WTC11 (cell line): ENCODE results near the gene LRP1. TPM values are rescaled to one million over a fixed set of nuclear protein-coding genes. Genes with fewer than 3 reads are reported as not detected.

Source experiments
- ATAC-seq: fragments of 200-7000 bp; cut with Tn5 transposase; 2 replicates; pipeline ENCODE4 v1.10.0; 2021; ENCODE audit warnings: mild to moderate bottlenecking, moderate library complexity
- CTCF ChIA-PET: fragments of 300-600 bp; sonication (Branson Sonifier 250); formaldehyde crosslinking; loops from one replicate; lab custom pipeline; 2021; ENCODE audit warnings: antibody characterized with exemption; lab: Charles Lee
- POLR2A ChIA-PET: fragments of 350-600 bp; sonication (Branson Sonifier 250); formaldehyde crosslinking; loops from one replicate; lab custom pipeline; 2021; ENCODE audit warnings: antibody characterized with exemption; lab: Charles Lee
- DNase-seq: peaks from one replicate; pipeline ENCODE4 v3.0.0; 2021; ENCODE audit warnings: low spot score
- H3K27ac Mint-ChIP-seq: 2 replicates; pipeline ENCODE4 v1.8.0; 2021; ENCODE audit warnings: mixed read lengths
- H3K27me3 Mint-ChIP-seq: 2 replicates; pipeline ENCODE4 v1.8.0; 2021; ENCODE audit warnings: low read depth, mild to moderate bottlenecking, moderate library complexity, mixed read lengths
- H3K36me3 Mint-ChIP-seq: 2 replicates; pipeline ENCODE4 v1.8.0; 2021; ENCODE audit warnings: mixed read lengths
- H3K4me1 Mint-ChIP-seq: 2 replicates; pipeline ENCODE4 v1.8.0; 2022; ENCODE audit warnings: mixed read lengths
- H3K4me3 Mint-ChIP-seq: 2 replicates; pipeline ENCODE4 v1.8.0; 2021; ENCODE audit warnings: mild to moderate bottlenecking, moderate library complexity, mixed read lengths
- H3K9me3 Mint-ChIP-seq: 2 replicates; pipeline ENCODE4 v1.8.0; 2021; ENCODE audit warnings: mixed read lengths
- CDX4 ChIP-seq: fragments of 250-450 bp; sonication (Bioruptor Pico); IDR thresholded peaks from 2 replicates; pipeline ENCODE4 v1.9.0; 2021; ENCODE audit warnings: moderate library complexity, mild to moderate bottlenecking, inconsistent platforms, borderline replicate concordance
- CREB1 ChIP-seq: sonication (generic); formaldehyde crosslinking; IDR thresholded peaks from 2 replicates; pipeline ENCODE4 v1.8.0; 2023; ENCODE audit warnings: mild to moderate bottlenecking, missing genetic modification reagents
- E2F1 ChIP-seq: sonication (generic); formaldehyde crosslinking; IDR thresholded peaks from 2 replicates; pipeline ENCODE4 v1.8.0; 2022; ENCODE audit warnings: mild to moderate bottlenecking, missing genetic modification reagents
- E2F4 ChIP-seq: sonication (generic); formaldehyde crosslinking; IDR thresholded peaks from 2 replicates; pipeline ENCODE4 v1.8.1; 2022; ENCODE audit warnings: low read depth, mild to moderate bottlenecking, moderate library complexity, missing genetic modification reagents, borderline replicate concordance
- EMX1 ChIP-seq: fragments of 250-450 bp; sonication (Bioruptor Pico); IDR thresholded peaks from 2 replicates; pipeline ENCODE4 v1.8.0; 2021; ENCODE audit warnings: mild to moderate bottlenecking
- ERG ChIP-seq: fragments of 250-450 bp; sonication (Bioruptor Pico); IDR thresholded peaks from 2 replicates; pipeline ENCODE4 v1.8.0; 2021; ENCODE audit warnings: mild to moderate bottlenecking
- IRF1 ChIP-seq: sonication (generic); formaldehyde crosslinking; IDR thresholded peaks from 2 replicates; pipeline ENCODE4 v1.8.0; 2023; ENCODE audit warnings: missing genetic modification reagents
- IRF2 ChIP-seq: sonication (generic); formaldehyde crosslinking; IDR thresholded peaks from 2 replicates; pipeline ENCODE4 v1.8.0; 2022; ENCODE audit warnings: low read depth, missing genetic modification reagents, borderline replicate concordance
- JUN ChIP-seq: sonication (generic); formaldehyde crosslinking; IDR thresholded peaks from 2 replicates; pipeline ENCODE4 v1.8.0; 2023; ENCODE audit warnings: mild to moderate bottlenecking, missing genetic modification reagents
- MXD4 ChIP-seq: fragments of 250-450 bp; sonication (Bioruptor Pico); IDR thresholded peaks from 2 replicates; pipeline ENCODE4 v1.8.0; 2021; ENCODE audit warnings: mild to moderate bottlenecking, moderate library complexity, borderline replicate concordance
- NFYB ChIP-seq: sonication (generic); formaldehyde crosslinking; conservative IDR thresholded peaks from 2 replicates; pipeline ENCODE4 v1.8.0; 2022; ENCODE audit warnings: low read depth, missing genetic modification reagents
- PRDM15 ChIP-seq: sonication (generic); formaldehyde crosslinking; IDR thresholded peaks from 2 replicates; pipeline ENCODE4 v1.8.0; 2022; ENCODE audit warnings: missing genetic modification reagents
- SOX15 ChIP-seq: fragments of 250-450 bp; sonication (Bioruptor Pico); IDR thresholded peaks from 2 replicates; pipeline ENCODE4 v1.9.0; 2021; ENCODE audit warnings: mild to moderate bottlenecking
- SP1 ChIP-seq: sonication (generic); formaldehyde crosslinking; conservative IDR thresholded peaks from 2 replicates; pipeline ENCODE4 v1.8.1; 2022; ENCODE audit warnings: missing genetic modification reagents
- TCF7 ChIP-seq: sonication (generic); formaldehyde crosslinking; IDR thresholded peaks from 2 replicates; pipeline ENCODE4 v1.8.0; 2022; ENCODE audit warnings: mild to moderate bottlenecking, low read depth, missing genetic modification reagents, moderate library complexity
- ZNF423 ChIP-seq: fragments of 250-450 bp; sonication (Bioruptor Pico); IDR thresholded peaks from 2 replicates; pipeline ENCODE4 v2.1.2; 2022; ENCODE audit warnings: mild to moderate bottlenecking, moderate library complexity
- total RNA-seq: library from RNA; stranded (reverse); gene quantifications from 3 replicates; pipeline ENCODE4 v1.2.3, GENCODE V29; 2021
- TF ChIP-seq, protein P1 (sequence below): sonication (generic); formaldehyde crosslinking; IDR thresholded peaks from 2 replicates; pipeline ENCODE4 v1.8.1; 2023; ENCODE audit warnings: mild to moderate bottlenecking, missing genetic modification reagents, borderline replicate concordance

LRP1 gene
- total RNA-seq, 1 experiment from 2014 or later = 120 TPM

DNA sequence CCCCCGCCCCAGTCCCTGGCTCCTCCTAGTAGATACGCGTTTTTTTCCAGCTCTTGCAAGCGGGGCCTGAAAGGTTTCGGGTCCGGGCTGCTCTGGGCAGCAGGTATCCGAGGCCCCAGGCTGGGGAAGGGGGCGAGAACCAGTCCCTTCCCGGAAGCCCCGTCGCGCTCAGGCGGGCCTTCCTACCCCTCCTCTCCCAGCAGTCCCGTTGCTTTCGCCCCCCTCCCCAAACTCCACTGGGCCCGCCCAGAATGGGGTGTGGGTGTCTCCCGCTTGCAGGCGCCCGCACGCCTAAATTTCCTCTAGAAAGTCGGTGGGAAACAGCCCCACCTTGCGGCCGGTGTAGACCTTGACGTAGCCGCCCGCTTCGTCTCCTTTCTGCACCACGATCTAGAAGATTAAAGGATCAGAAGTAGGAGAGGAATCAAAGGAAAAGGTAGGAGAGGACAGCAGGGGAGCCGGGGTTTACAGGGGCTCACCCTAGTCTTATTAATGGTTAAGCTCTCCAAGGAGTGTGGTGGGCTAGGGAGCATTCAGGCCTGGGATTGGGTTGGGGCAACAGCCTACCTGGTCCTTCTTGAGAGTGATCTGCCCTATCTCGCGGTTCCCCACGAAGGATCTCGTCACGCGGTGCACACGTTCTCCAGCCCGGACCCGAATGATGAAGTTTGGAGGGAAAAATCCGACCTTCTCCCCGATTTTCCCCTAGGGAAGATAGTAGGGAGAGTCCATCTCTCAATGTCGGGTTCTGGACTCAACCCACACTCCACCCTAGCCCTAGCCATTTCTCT lies 115.4 kb downstream of the LRP1 start (continued):
- TF ChIP-seq ERG (CRISPR knock-in tag) (no peak), SP1 (peak; percentile 82), EMX1 (CRISPR knock-in tag) (no peak), JUN (CRISPR knock-in tag) (no peak)

DNA sequence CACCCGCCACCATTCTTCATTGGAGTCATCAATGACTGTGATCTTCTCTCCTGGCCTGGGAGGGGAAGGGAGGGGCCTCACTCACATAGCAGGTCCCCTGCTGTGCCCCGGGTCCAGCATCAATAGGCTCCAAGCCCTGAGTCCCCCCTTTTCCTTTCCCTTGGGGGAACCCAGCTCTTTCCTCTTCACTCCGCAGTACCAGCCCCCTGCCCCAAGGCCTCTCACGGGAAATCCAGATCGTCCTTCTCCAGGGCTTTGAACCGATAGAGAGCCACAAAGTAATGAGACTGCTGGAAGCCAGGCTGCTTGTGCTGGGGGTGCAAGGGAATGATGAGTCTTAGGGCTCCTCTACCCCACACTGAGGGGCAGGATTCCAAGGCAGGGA lies 116.0 kb downstream of the LRP1 start:
- no peak for ATAC-seq
- peaks cover 69% of the 10 kb centered on the region for H3K4me1 Mint-ChIP-seq
- DNase-seq = peak; percentile 7
- H3K9me3 Mint-ChIP-seq = no peaks in the 10 kb centered on the region
- TF ChIP-seq SOX15 (CRISPR knock-in tag) (no peak), TCF7 (CRISPR knock-in tag) (no peak), ZNF423 (CRISPR knock-in tag) (no peak), JUN (CRISPR knock-in tag) (no peak), NFYB (CRISPR knock-in tag) (no peak), MXD4 (CRISPR knock-in tag) (no peak), CDX4 (no peak), E2F4 (CRISPR knock-in tag) (no peak), E2F1 (CRISPR knock-in tag) (no peak), SP1 (no peak), IRF2 (CRISPR knock-in tag) (no peak), PRDM15 (no peak), IRF1 (CRISPR knock-in tag) (no peak), CREB1 (no peak)
- TF ChIP-seq, protein P1, sequence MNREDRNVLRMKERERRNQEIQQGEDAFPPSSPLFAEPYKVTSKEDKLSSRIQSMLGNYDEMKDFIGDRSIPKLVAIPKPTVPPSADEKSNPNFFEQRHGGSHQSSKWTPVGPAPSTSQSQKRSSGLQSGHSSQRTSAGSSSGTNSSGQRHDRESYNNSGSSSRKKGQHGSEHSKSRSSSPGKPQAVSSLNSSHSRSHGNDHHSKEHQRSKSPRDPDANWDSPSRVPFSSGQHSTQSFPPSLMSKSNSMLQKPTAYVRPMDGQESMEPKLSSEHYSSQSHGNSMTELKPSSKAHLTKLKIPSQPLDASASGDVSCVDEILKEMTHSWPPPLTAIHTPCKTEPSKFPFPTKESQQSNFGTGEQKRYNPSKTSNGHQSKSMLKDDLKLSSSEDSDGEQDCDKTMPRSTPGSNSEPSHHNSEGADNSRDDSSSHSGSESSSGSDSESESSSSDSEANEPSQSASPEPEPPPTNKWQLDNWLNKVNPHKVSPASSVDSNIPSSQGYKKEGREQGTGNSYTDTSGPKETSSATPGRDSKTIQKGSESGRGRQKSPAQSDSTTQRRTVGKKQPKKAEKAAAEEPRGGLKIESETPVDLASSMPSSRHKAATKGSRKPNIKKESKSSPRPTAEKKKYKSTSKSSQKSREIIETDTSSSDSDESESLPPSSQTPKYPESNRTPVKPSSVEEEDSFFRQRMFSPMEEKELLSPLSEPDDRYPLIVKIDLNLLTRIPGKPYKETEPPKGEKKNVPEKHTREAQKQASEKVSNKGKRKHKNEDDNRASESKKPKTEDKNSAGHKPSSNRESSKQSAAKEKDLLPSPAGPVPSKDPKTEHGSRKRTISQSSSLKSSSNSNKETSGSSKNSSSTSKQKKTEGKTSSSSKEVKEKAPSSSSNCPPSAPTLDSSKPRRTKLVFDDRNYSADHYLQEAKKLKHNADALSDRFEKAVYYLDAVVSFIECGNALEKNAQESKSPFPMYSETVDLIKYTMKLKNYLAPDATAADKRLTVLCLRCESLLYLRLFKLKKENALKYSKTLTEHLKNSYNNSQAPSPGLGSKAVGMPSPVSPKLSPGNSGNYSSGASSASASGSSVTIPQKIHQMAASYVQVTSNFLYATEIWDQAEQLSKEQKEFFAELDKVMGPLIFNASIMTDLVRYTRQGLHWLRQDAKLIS = no peak
- CTCF ChIA-PET = interaction anchor here (0.8 to 18.5 kb wide), 10 partner anchors 10 to 215 kb away, joined by 3 to 660 read pairs (median 10); partner anchors contain the start of genes INHBE, NXPH4 and SHMT2
- POLR2A ChIA-PET = interaction anchor here (9.7 kb wide), 1 partner anchor 20 kb away, joined by 97 read pairs; no protein-coding TSS in a partner anchor
- H3K27ac Mint-ChIP-seq = no peak overlapping the region
- H3K36me3 Mint-ChIP-seq = no peaks in the 10 kb centered on the region
- peaks cover 51% of the 10 kb centered on the region for H3K27me3 Mint-ChIP-seq
- peak overlapping the region; percentile 83 for H3K4me3 Mint-ChIP-seq
